GM19025 (cell line): Measurements from ENCODE around the gene ST3GAL2.
"Not testable (repeated sequence)": the region's sequence is repeated elsewhere in the genome, so short reads cannot be mapped to it uniquely, and the experiment has no call there.

Source experiments
- ATAC-seq: cut with Tn5 transposase; IDR thresholded peaks from one replicate; pipeline ENCODE4 v1.9.1; 2021; ENCODE audit warnings: mild to moderate bottlenecking, low read depth, moderate library complexity; ENCODE audit not compliant: unreplicated experiment

The ST3GAL2 gene

GRCh38 chr16:70391881-70392481, 46.9 kb downstream of the ST3GAL2 start:
- no peak for ATAC-seq

- ATAC-seq: no peak
Observed at GRCh38 chr16:70391446-70391845, 47.5 kb downstream of the ST3GAL2 start.

- ATAC-seq: no peak
Observed at GRCh38 chr16:70390774-70391173, 48.1 kb downstream of the ST3GAL2 start.

- ATAC-seq: no peak
Observed at GRCh38 chr16:70388006-70388680, 50.8 kb downstream of the ST3GAL2 start.

GRCh38 chr16:70386289-70386986, 52.5 kb downstream of the ST3GAL2 start:
- ATAC-seq: not testable (repeated sequence)

GRCh38 chr16:70383421-70383960, 55.4 kb downstream of the ST3GAL2 start:
- no peak for ATAC-seq

- no peak for ATAC-seq
Observed at GRCh38 chr16:70381604-70382342, 57.1 kb downstream of the ST3GAL2 start.

- ATAC-seq: peak; percentile 94
Observed at GRCh38 chr16:70380919-70381603, 57.8 kb downstream of the ST3GAL2 start.

- peak; percentile 11 for ATAC-seq
Observed at GRCh38 chr16:70380248-70380918, 58.5 kb downstream of the ST3GAL2 start.

GRCh38 chr16:70378869-70379493, 59.9 kb downstream of the ST3GAL2 start:
- ATAC-seq: no peak

- ATAC-seq: no peak
Observed at GRCh38 chr16:70377782-70378181, 61.1 kb downstream of the ST3GAL2 start.

- ATAC-seq: no peak
Observed at GRCh38 chr16:70375636-70376611, 63.0 kb downstream of the ST3GAL2 start.

GRCh38 chr16:70374213-70374612, 64.7 kb downstream of the ST3GAL2 start:
- no peak for ATAC-seq

GRCh38 chr16:70372921-70373728, 65.8 kb downstream of the ST3GAL2 start:
- ATAC-seq: no peak

- ATAC-seq: no peak
Observed at GRCh38 chr16:70370924-70371323, 68.0 kb downstream of the ST3GAL2 start.

GRCh38 chr16:70370145-70370544, 68.8 kb downstream of the ST3GAL2 start:
- not testable (repeated sequence) for ATAC-seq

GRCh38 chr16:70364399-70364798, 74.5 kb downstream of the ST3GAL2 start:
- no peak for ATAC-seq
